Neuronal stem cell (in vitro differentiated cells): ENCODE results near the gene PCSK5.

Source experiments
- DNase-seq: peaks from one replicate; pipeline ENCODE4 v3.0.0-alpha.2; 2013; ENCODE audit warnings: low spot score
- H2AFZ ChIP-seq: one replicate; pipeline ENCODE4 v1.6.1; 2013; ENCODE audit warnings: mild to moderate bottlenecking, low read length, inconsistent platforms
- H2AK5ac ChIP-seq: 2 replicates; pipeline ENCODE4 v1.6.1; 2013; ENCODE audit warnings: low read depth, mild to moderate bottlenecking, inconsistent platforms, low read length, moderate library complexity, mixed read lengths
- H2BK120ac ChIP-seq: 2 replicates; pipeline ENCODE4 v1.6.1; 2013; ENCODE audit warnings: low read depth, mild to moderate bottlenecking, inconsistent platforms, low read length, moderate library complexity, mixed read lengths
- H2BK12ac ChIP-seq: one replicate; pipeline ENCODE4 v1.6.1; 2013; ENCODE audit warnings: low read length, inconsistent platforms
- H2BK15ac ChIP-seq: 2 replicates; pipeline ENCODE4 v1.6.1; 2013; ENCODE audit warnings: mild to moderate bottlenecking, low read length, inconsistent platforms, mixed read lengths
- H2BK5ac ChIP-seq: one replicate; pipeline ENCODE4 v1.6.1; 2013; ENCODE audit warnings: inconsistent platforms, mild to moderate bottlenecking, low read length, moderate library complexity
- H3K14ac ChIP-seq: one replicate; pipeline ENCODE4 v1.6.1; 2013; ENCODE audit warnings: low read length, inconsistent platforms
- H3K18ac ChIP-seq: 2 replicates; pipeline ENCODE4 v1.6.1; 2013; ENCODE audit warnings: low read length, inconsistent platforms
- H3K23ac ChIP-seq: 2 replicates; pipeline ENCODE4 v1.6.1; 2013; ENCODE audit warnings: low read depth, mild to moderate bottlenecking, mixed read lengths, low read length, inconsistent platforms; ENCODE audit not compliant: poor library complexity
- H3K27ac ChIP-seq: replicated peaks from 3 replicates; pipeline ENCODE4 v1.5.1; 2013; ENCODE audit warnings: low read length, inconsistent platforms
- H3K27me3 ChIP-seq, 3 experiments: 2 replicates each; pipeline ENCODE4 v1.6.1; 2013; ENCODE audit warnings: low read length in 3 of 3, mild to moderate bottlenecking in 2 of 3, inconsistent platforms in 1 of 3, low read depth in 1 of 3, mixed read lengths in 1 of 3, moderate library complexity in 1 of 3; ENCODE audit not compliant: control insufficient read depth in 3 of 3, insufficient read depth in 3 of 3
- H3K36me3 ChIP-seq, 2 donors: replicated peaks in 1 of 2; 2 replicates each; pipeline ENCODE4 v1.6.1; 2013; ENCODE audit warnings: low read length in 2 of 2; ENCODE audit not compliant: control insufficient read depth in 2 of 2, insufficient read depth in 2 of 2
- H3K4ac ChIP-seq: 2 replicates; pipeline ENCODE4 v1.6.1; 2013; ENCODE audit warnings: inconsistent platforms, mild to moderate bottlenecking, low read length, moderate library complexity
- H3K4me1 ChIP-seq, 2 donors: 1 replicate in 1 of 2; 2 replicates in 1 of 2; pipeline ENCODE4 v1.6.1; 2013; ENCODE audit warnings: low read length in 2 of 2, low read depth in 1 of 2; ENCODE audit not compliant: control insufficient read depth in 2 of 2, insufficient read depth in 1 of 2
- H3K4me2 ChIP-seq: one replicate; pipeline ENCODE4 v1.6.1; 2013; ENCODE audit warnings: mild to moderate bottlenecking, low read length, inconsistent platforms; ENCODE audit not compliant: insufficient read depth, poor library complexity, severe bottlenecking
- H3K4me3 ChIP-seq, 2 donors: 2 replicates each; pipeline ENCODE4 v1.5.1; 2013; ENCODE audit warnings: low read length in 2 of 2, mild to moderate bottlenecking in 2 of 2, inconsistent platforms in 1 of 2, moderate library complexity in 1 of 2
- H3K79me1 ChIP-seq: one replicate; pipeline ENCODE4 v1.6.1; 2013; ENCODE audit warnings: low read depth, mild to moderate bottlenecking, inconsistent platforms, low read length, moderate library complexity
- H3K9ac ChIP-seq: one replicate; pipeline ENCODE4 v1.6.1; 2013; ENCODE audit warnings: mild to moderate bottlenecking, low read depth, low read length, inconsistent platforms; ENCODE audit not compliant: poor library complexity
- H3K9me3 ChIP-seq, 2 donors: replicated peaks in 1 of 2; 2 replicates each; pipeline versions ENCODE3 to v1.6.1; 2013; ENCODE audit warnings: low read length in 2 of 2, mild to moderate bottlenecking in 2 of 2, inconsistent platforms in 1 of 2, low read depth in 1 of 2, mixed read lengths in 1 of 2, moderate library complexity in 1 of 2; ENCODE audit not compliant: control insufficient read depth in 2 of 2, insufficient read depth in 1 of 2
- H4K8ac ChIP-seq: one replicate; pipeline ENCODE4 v1.6.1; 2013; ENCODE audit warnings: low read depth, mild to moderate bottlenecking, inconsistent platforms, low read length, moderate library complexity
- H4K91ac ChIP-seq: one replicate; pipeline ENCODE4 v1.6.1; 2013; ENCODE audit warnings: low read length, low read depth, mild to moderate bottlenecking, inconsistent platforms; ENCODE audit not compliant: poor library complexity
- WGBS, 2 donors: extraction: QIAGEN DNeasy Blood & Tissue Kit; methylation state at CpG; one replicate each; pipeline ENCODE4 v1.1.7; 2013; ENCODE audit warnings: missing lambda C conversion rate in 2 of 2, mixed read lengths in 1 of 2; ENCODE audit not compliant: insufficient read length in 2 of 2, insufficient replicate concordance in 1 of 2; ENCODE audit errors: extremely low coverage in 2 of 2; 5-methylcytosine and 5-hydroxymethylcytosine counted together

PCSK5 gene

GRCh38 chr9:75998096-75998780 lies 107.8 kb downstream of the PCSK5 start:
- H2BK120ac ChIP-seq: no peak overlapping the region
- no peaks in the 10 kb centered on the region for H3K36me3 ChIP-seq
- H3K4me3 ChIP-seq: no peak overlapping the region
- no peak overlapping the region for H2AFZ ChIP-seq
- no peak overlapping the region for H3K9ac ChIP-seq
- no peaks in the 10 kb centered on the region for H3K27me3 ChIP-seq
- H2AK5ac ChIP-seq: no peak overlapping the region
- H3K4me2 ChIP-seq: no peak overlapping the region
- peaks cover 0 to 3% of the 10 kb centered on the region in 2 donors for H3K4me1 ChIP-seq
- no peak overlapping the region for H3K23ac ChIP-seq
- no peak overlapping the region for H2BK15ac ChIP-seq
- H2BK5ac ChIP-seq: no peak overlapping the region
- no peak overlapping the region for H4K91ac ChIP-seq
- no peak overlapping the region for H2BK12ac ChIP-seq
- no peaks in the 10 kb centered on the region for H3K9me3 ChIP-seq
- H3K14ac ChIP-seq: no peak overlapping the region
- H3K4ac ChIP-seq: no peak overlapping the region
- DNase-seq: no peak
- no peak overlapping the region for H3K27ac ChIP-seq
- no peak overlapping the region for H3K18ac ChIP-seq
- no peak overlapping the region for H4K8ac ChIP-seq
- WGBS, 2 donors: no CpG with 5 or more reads among the region's 4 CpGs
- no peaks in the 10 kb centered on the region for H3K79me1 ChIP-seq

- Histone ChIP-seq H3K36me3 (no peaks in the 10 kb centered on the region), H2BK15ac (no peak overlapping the region), H3K4me1 (no peaks in the 10 kb centered on the region), H3K79me1 (no peaks in the 10 kb centered on the region), H3K18ac (no peak overlapping the region), H3K27me3 (no peaks in the 10 kb centered on the region), H3K23ac (no peak overlapping the region), H2AFZ (no peak overlapping the region), H2BK12ac (no peak overlapping the region), H2AK5ac (no peak overlapping the region), H3K27ac (no peak overlapping the region), H4K8ac (no peak overlapping the region), H3K4me2 (no peak overlapping the region), H3K4me3 (no peak overlapping the region), H2BK120ac (no peak overlapping the region), H2BK5ac (no peak overlapping the region), H3K14ac (no peak overlapping the region), H3K4ac (no peak overlapping the region), H4K91ac (no peak overlapping the region), H3K9me3 (no peaks in the 10 kb centered on the region), H3K9ac (no peak overlapping the region)
- no CpG with 5 or more reads among the region's 2 CpGs for WGBS, 2 donors
- no peak for DNase-seq
Observed at GRCh38 chr9:76001459-76001858, 111.0 kb downstream of the PCSK5 start.

GRCh38 chr9:76003041-76003440 lies 112.6 kb downstream of the PCSK5 start:
- H3K79me1 ChIP-seq: peaks cover 1% of the 10 kb centered on the region
- H3K27me3 ChIP-seq: no peaks in the 10 kb centered on the region
- no peak overlapping the region for H3K4me3 ChIP-seq
- no peaks in the 10 kb centered on the region for H3K36me3 ChIP-seq
- H2BK12ac ChIP-seq: no peak overlapping the region
- H3K4me1 ChIP-seq: no peaks in the 10 kb centered on the region
- no peak overlapping the region for H2BK120ac ChIP-seq
- H3K4me2 ChIP-seq: no peak overlapping the region
- no peak overlapping the region for H2BK15ac ChIP-seq
- no peak overlapping the region for H2AK5ac ChIP-seq
- WGBS, 2 donors: no CpG with 5 or more reads among the region's 5 CpGs
- no peak overlapping the region for H3K23ac ChIP-seq
- no peak overlapping the region for H2AFZ ChIP-seq
- H3K9ac ChIP-seq: no peak overlapping the region
- no peak overlapping the region for H3K4ac ChIP-seq
- H3K27ac ChIP-seq: no peak overlapping the region
- H4K8ac ChIP-seq: no peak overlapping the region
- no peak overlapping the region for H3K18ac ChIP-seq
- H4K91ac ChIP-seq: no peak overlapping the region
- H2BK5ac ChIP-seq: no peak overlapping the region
- no peak overlapping the region for H3K14ac ChIP-seq
- H3K9me3 ChIP-seq: no peaks in the 10 kb centered on the region
- no peak for DNase-seq

GRCh38 chr9:76004526-76004925 lies 114.1 kb downstream of the PCSK5 start:
- Histone ChIP-seq H2AFZ (no peak overlapping the region), H3K18ac (no peak overlapping the region), H2BK5ac (no peak overlapping the region), H3K9ac (no peak overlapping the region), H3K14ac (no peak overlapping the region), H3K27me3 (no peaks in the 10 kb centered on the region), H3K4ac (no peak overlapping the region), H3K9me3 (no peaks in the 10 kb centered on the region), H3K27ac (no peak overlapping the region), H2AK5ac (no peak overlapping the region), H2BK12ac (no peak overlapping the region), H3K4me3 (no peak overlapping the region), H4K91ac (no peak overlapping the region), H3K36me3 (no peaks in the 10 kb centered on the region), H3K4me1 (no peaks in the 10 kb centered on the region), H3K23ac (no peak overlapping the region), H3K4me2 (no peak overlapping the region), H2BK15ac (no peak overlapping the region), H2BK120ac (no peak overlapping the region), H3K79me1 (peaks cover 1% of the 10 kb centered on the region), H4K8ac (no peak overlapping the region)
- no peak for DNase-seq
- no CpG with 5 or more reads among the region's 1 CpG for WGBS, 2 donors
